IPS DF 6.9 (cell line): ENCODE data around the gene SLC44A3.

ENCODE experiments used
- DNase-seq: peaks from one replicate; pipeline ENCODE4 v3.0.0-alpha.2; 2013; ENCODE audit warnings: low read depth, low spot score
- H3K27ac ChIP-seq: one replicate; pipeline ENCODE4 v1.5.1; 2013; ENCODE audit warnings: low read length, control low read depth
- H3K27me3 ChIP-seq: 2 replicates; pipeline ENCODE4 v1.6.1; 2013; ENCODE audit warnings: mild to moderate bottlenecking, low read length; ENCODE audit not compliant: control insufficient read depth, insufficient read depth
- H3K36me3 ChIP-seq: 2 replicates; pipeline ENCODE4 v1.6.1; 2013; ENCODE audit warnings: low read length; ENCODE audit not compliant: control insufficient read depth, insufficient read depth
- H3K4me1 ChIP-seq: 2 replicates; pipeline ENCODE4 v1.6.1; 2013; ENCODE audit warnings: low read length; ENCODE audit not compliant: control insufficient read depth, insufficient read depth
- H3K4me3 ChIP-seq: 2 replicates; pipeline ENCODE4 v1.5.1; 2013; ENCODE audit warnings: mild to moderate bottlenecking, low read length
- H3K9me3 ChIP-seq: 2 replicates; pipeline ENCODE4 v1.6.1; 2013; ENCODE audit warnings: low read length, inconsistent platforms; ENCODE audit not compliant: control insufficient read depth, insufficient read depth
- WGBS: extraction: QIAGEN DNeasy Blood & Tissue Kit; methylation state at CpG from one replicate; pipeline ENCODE4 v1.1.7; 2013; ENCODE audit warnings: mixed read lengths, missing lambda C conversion rate; ENCODE audit not compliant: insufficient read length, insufficient coverage; 5-methylcytosine and 5-hydroxymethylcytosine counted together

Gene SLC44A3

DNA sequence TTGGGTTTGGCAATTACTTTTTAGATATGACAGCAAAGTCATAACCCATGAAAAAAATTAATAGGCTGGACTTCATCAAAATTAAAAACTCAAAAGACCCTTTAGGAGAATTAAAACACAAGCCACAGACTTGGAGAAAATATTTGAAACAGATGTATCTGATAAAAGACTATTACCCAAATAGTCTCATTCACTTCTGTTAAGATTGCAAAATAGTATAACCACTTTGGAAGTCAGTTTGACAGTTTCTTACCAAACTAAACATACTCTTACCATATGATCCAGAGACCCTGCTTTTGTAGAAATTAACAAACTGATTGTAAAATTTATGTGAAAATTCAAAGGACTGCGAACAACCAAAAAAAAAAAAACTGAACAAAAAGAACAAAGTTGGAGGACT lies 32.5 kb upstream of the SLC44A3 start:
- no CpG with 5 or more reads among the region's 1 CpG for WGBS
- H3K27ac ChIP-seq: no peak overlapping the region
- no peaks in the 10 kb centered on the region for H3K4me1 ChIP-seq
- no peak for DNase-seq
- H3K9me3 ChIP-seq: no peaks in the 10 kb centered on the region
- no peak overlapping the region for H3K4me3 ChIP-seq
- no peaks in the 10 kb centered on the region for H3K27me3 ChIP-seq
- no peaks in the 10 kb centered on the region for H3K36me3 ChIP-seq

- Histone ChIP-seq H3K4me1 (no peaks in the 10 kb centered on the region), H3K27ac (no peak overlapping the region), H3K4me3 (no peak overlapping the region), H3K9me3 (no peaks in the 10 kb centered on the region), H3K27me3 (no peaks in the 10 kb centered on the region), H3K36me3 (no peaks in the 10 kb centered on the region)
- WGBS: no CpG with 5 or more reads among the region's 2 CpGs
- no peak for DNase-seq
These were observed 29.9 kb upstream of the SLC44A3 start for GRCh38 chr1:94790246-94790645.

- Histone ChIP-seq H3K4me1 (no peaks in the 10 kb centered on the region), H3K27me3 (no peaks in the 10 kb centered on the region), H3K36me3 (no peaks in the 10 kb centered on the region), H3K27ac (no peak overlapping the region), H3K4me3 (no peak overlapping the region), H3K9me3 (no peaks in the 10 kb centered on the region)
- no CpG with 5 or more reads among the region's 1 CpG for WGBS
- DNase-seq: no peak
These were observed 29.5 kb upstream of the SLC44A3 start for GRCh38 chr1:94790670-94791069.

DNA sequence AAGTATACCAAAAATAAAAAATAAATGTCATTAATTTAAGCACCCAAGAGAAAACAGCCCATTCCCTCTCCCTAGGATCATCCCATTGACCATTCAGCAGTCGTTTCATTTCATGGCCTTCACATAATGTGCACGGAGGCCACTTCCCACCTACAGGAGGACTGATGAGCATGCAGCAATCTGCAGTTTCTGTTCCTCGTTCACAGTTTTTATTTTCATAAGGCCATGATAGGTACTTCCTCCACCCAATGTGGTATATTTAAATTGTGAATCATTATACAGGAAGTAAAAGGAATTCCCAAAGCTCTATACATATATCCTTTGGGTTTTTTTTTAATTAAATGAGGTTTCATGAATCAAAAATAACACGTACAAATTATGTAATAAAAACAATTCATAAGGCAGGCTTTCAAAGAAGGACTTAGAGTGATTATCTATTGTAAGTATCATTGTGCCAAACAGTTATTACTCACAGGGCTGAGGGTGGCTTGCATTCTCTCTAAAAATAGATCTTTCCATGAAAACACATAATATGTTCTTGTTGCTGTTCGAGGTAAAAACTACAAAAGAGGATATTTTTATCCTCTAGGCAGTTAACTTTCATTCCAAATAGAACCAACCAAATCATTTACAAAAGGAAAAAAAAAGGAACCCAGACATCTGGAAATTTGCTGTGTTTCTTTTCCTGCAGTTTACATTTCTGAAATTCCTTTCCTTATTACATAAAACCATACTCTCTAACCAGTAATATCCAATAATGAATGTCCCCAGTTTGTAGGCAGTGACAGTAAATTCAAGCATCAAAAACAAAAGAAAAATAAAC lies 27.5 kb upstream of the SLC44A3 start:
- Histone ChIP-seq H3K27ac (no peak overlapping the region), H3K4me1 (no peaks in the 10 kb centered on the region), H3K9me3 (no peaks in the 10 kb centered on the region), H3K4me3 (no peak overlapping the region), H3K36me3 (no peaks in the 10 kb centered on the region), H3K27me3 (no peaks in the 10 kb centered on the region)
- DNase-seq: no peak
- WGBS: no CpG with 5 or more reads among the region's 5 CpGs

DNA sequence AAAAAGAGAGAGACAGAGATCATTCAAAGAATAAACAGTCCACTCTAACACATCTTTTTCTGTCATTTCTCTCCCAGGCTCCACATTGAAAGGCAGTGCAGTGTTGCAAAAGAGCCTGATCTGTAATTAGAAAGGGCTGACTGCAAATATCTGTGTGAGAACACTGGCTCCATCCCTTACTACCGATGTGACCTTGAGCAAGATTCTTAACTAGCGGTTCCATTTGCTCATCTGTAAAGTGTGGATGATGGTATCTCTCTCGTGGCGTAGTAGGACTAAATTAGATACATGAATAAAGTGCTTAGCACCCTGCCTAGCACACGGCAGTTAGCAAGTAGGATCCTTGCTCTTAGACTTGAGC lies 26.9 kb upstream of the SLC44A3 start:
- Histone ChIP-seq H3K4me1 (no peaks in the 10 kb centered on the region), H3K36me3 (no peaks in the 10 kb centered on the region), H3K9me3 (no peaks in the 10 kb centered on the region), H3K27me3 (no peaks in the 10 kb centered on the region), H3K27ac (no peak overlapping the region), H3K4me3 (no peak overlapping the region)
- WGBS: no CpG with 5 or more reads among the region's 5 CpGs
- no peak for DNase-seq

DNA sequence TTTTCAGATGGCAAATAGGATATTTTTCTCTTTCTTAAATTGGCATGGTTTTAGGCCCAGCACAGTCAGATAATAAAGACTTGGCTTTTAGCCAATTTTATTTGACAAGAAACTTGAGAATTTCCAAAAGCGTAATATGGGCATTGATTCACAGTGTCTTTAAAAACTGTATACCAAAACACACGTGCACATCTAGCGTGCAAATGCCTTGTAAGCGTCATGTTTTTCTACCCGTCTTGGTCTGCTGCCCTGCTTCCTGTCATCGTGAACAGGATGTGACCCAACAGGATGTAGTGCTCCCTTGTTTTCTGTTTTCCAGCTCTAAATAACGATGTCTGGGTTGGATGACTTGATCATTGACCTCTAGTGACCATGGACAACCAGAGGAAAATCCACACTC lies 24.7 kb upstream of the SLC44A3 start:
- WGBS: no CpG with 5 or more reads among the region's 7 CpGs
- Histone ChIP-seq H3K27ac (no peak overlapping the region), H3K4me3 (no peak overlapping the region), H3K36me3 (no peaks in the 10 kb centered on the region), H3K27me3 (no peaks in the 10 kb centered on the region), H3K4me1 (no peaks in the 10 kb centered on the region), H3K9me3 (no peaks in the 10 kb centered on the region)
- no peak for DNase-seq

- H3K27me3 ChIP-seq: no peaks in the 10 kb centered on the region
- no peak overlapping the region for H3K27ac ChIP-seq
- WGBS: no CpG with 5 or more reads among the region's 2 CpGs
- no peaks in the 10 kb centered on the region for H3K36me3 ChIP-seq
- no peak overlapping the region for H3K4me3 ChIP-seq
- DNase-seq: no peak
- H3K9me3 ChIP-seq: no peaks in the 10 kb centered on the region
- H3K4me1 ChIP-seq: no peaks in the 10 kb centered on the region
These were observed 23.9 kb upstream of the SLC44A3 start for GRCh38 chr1:94796266-94796665.

DNA sequence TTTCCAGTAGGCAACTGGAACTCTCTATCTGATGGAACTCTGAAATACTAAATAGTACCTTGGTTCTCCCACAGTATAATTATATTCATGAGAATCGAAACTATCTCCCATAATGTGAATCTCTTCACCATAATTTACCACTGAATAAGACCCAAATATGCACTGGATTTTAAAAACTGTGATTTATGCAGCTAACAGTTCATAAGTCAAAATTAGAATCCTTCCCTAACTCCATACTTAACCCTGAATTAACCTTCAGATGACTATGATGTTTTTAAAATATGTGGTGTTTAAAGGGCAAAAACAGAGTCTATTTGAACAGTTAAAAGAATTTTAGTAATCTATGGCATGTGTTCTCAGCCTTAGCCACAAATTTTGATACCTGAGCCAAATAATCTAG lies 22.9 kb upstream of the SLC44A3 start:
- no peaks in the 10 kb centered on the region for H3K36me3 ChIP-seq
- WGBS: no CpG with 5 or more reads among the region's 1 CpG
- H3K4me1 ChIP-seq: 0 out of 2 replicates have a peak, but pooled peaks cover under 1% of the 10 kb centered on the region
- no peak for DNase-seq
- H3K9me3 ChIP-seq: no peaks in the 10 kb centered on the region
- no peaks in the 10 kb centered on the region for H3K27me3 ChIP-seq
- no peak overlapping the region for H3K4me3 ChIP-seq
- no peak overlapping the region for H3K27ac ChIP-seq

GRCh38 chr1:94798054-94798453 lies 22.1 kb upstream of the SLC44A3 start:
- no peak overlapping the region for H3K27ac ChIP-seq
- H3K27me3 ChIP-seq: no peaks in the 10 kb centered on the region
- no peak overlapping the region for H3K4me3 ChIP-seq
- no CpG with 5 or more reads among the region's 3 CpGs for WGBS
- 0 out of 2 replicates have a peak, but pooled peaks cover 1% of the 10 kb centered on the region for H3K4me1 ChIP-seq
- no peaks in the 10 kb centered on the region for H3K36me3 ChIP-seq
- no peaks in the 10 kb centered on the region for H3K9me3 ChIP-seq
- DNase-seq: no peak

DNA sequence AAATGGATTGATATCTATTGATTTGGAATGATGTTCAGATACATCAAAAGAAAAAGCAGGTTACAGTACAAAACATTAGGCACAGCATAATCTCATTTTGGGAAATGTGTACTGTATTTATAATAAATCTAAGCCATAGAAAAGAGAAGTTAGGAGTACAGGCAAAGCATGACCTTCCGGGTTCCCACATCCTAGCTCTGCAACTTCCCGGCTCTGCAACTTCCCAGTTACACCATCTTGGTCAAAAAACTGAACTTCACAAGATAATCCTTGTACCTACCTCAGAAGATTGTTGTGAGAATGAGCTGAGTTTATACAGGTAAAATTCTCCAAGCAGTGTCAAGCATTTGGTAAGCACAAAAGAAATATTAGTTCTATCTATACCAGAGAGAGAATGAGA lies 21.7 kb upstream of the SLC44A3 start:
- H3K4me3 ChIP-seq: no peak overlapping the region
- H3K9me3 ChIP-seq: no peaks in the 10 kb centered on the region
- no peak overlapping the region for H3K27ac ChIP-seq
- H3K36me3 ChIP-seq: no peaks in the 10 kb centered on the region
- H3K4me1 ChIP-seq: 0 out of 2 replicates have a peak, but pooled peaks cover 1% of the 10 kb centered on the region
- no CpG with 5 or more reads among the region's 2 CpGs for WGBS
- no peaks in the 10 kb centered on the region for H3K27me3 ChIP-seq
- DNase-seq: no peak

DNA sequence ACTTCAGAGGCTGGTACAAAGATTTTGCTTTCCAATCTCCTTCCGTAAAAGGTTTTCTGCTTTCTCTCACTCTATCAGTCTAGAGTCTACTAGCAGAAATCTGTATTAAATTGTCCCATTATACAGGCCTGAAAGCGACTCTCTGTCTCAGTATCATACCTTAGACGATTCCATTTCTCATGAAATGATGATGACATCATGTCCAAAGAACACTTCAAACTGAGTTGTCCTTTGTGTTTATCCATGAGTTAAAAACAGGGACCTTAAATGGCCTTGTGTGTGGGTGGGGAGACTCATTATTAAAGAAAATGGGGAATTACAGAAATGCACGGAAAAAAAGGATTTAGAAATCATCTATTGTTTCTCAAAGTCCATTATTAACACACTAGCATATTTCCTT lies 21.0 kb upstream of the SLC44A3 start:
- Histone ChIP-seq H3K4me1 (0 out of 2 replicates have a peak, but pooled peaks cover 1% of the 10 kb centered on the region), H3K36me3 (no peaks in the 10 kb centered on the region), H3K4me3 (no peak overlapping the region), H3K9me3 (no peaks in the 10 kb centered on the region), H3K27ac (no peak overlapping the region), H3K27me3 (no peaks in the 10 kb centered on the region)
- DNase-seq: no peak
- WGBS: no CpG with 5 or more reads among the region's 4 CpGs
